M059J (cell line): ENCODE measurements around the gene FNDC3B. TPM values are rescaled to one million over a fixed set of nuclear protein-coding genes. Genes with fewer than 3 reads are reported as not detected.

Source experiments
- DNase-seq: peaks from one replicate; pipeline ENCODE4 v3.0.0-alpha.2; 2012; ENCODE audit warnings: low read depth
- total RNA-seq: library from RNA; depleted of rRNA; stranded (reverse); fragments of >200 nt; shearing (Covaris generic); gene quantifications from 2 replicates; pipeline ENCODE4 v1.2.3, GENCODE V29; 2014

The FNDC3B gene
- total RNA-seq, 1 experiment from 2014 or later, result 79.0 TPM

GRCh38 chr3:172364374-172365027 is 325.1 kb downstream of the FNDC3B start:
- DNase-seq, result no peak

GRCh38 chr3:172365028-172365567 is 325.7 kb downstream of the FNDC3B start:
- no peak for DNase-seq

GRCh38 chr3:172367205-172368105 is 328.1 kb downstream of the FNDC3B start:
- DNase-seq, result peak; percentile 80

DNA sequence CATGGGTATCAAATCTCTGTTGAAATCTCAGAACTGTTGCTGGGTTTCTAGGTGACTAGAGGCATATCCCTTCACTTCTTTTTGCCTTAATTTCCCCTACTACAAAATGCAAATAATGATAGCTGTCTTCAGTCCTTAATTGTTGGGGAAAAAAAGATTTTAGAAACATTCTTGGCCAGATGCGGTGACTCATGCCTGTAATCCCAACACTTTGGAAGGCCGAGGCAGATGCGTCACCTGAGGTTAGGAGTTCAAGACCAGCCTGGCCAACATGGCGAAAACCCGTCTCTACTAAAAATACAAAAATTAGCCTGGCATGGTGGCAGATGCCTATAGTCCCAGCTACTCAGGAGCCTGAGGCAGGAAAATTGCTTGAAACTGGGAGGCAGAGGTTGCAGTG is 329.2 kb downstream of the FNDC3B start:
- DNase-seq, result peak; percentile 61

GRCh38 chr3:172369590-172370259 is 330.3 kb downstream of the FNDC3B start:
- DNase-seq, result no peak

GRCh38 chr3:172370419-172370818 is 331.0 kb downstream of the FNDC3B start:
- no peak for DNase-seq

DNA sequence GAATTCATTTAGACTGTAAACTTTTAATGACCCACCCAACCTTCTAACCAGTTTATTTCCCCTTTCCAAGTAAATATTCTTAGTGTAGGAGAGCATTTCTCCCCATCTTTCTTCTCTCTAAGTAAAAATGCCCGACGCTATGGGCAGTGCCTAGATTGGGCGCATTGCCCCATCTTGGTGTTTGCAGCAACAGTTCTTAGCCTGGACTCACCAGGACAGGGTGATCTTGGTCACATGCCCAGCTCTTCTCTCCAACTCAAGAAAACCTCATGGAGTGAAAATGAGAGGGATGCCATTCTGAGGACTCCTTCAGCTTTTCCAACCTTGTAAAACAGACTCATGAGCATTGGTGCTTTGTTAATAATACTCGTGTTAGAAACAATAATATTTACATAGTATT is 332.2 kb downstream of the FNDC3B start:
- no peak for DNase-seq

GRCh38 chr3:172372895-172373294 is 333.5 kb downstream of the FNDC3B start:
- DNase-seq, result no peak

- DNase-seq, result no peak
These were observed 334.5 kb downstream of the FNDC3B start for GRCh38 chr3:172373912-172374311.

GRCh38 chr3:172375206-172375850 is 335.9 kb downstream of the FNDC3B start:
- DNase-seq, result no peak

- no peak for DNase-seq
These were observed 337.0 kb downstream of the FNDC3B start for GRCh38 chr3:172376402-172376801.

DNA sequence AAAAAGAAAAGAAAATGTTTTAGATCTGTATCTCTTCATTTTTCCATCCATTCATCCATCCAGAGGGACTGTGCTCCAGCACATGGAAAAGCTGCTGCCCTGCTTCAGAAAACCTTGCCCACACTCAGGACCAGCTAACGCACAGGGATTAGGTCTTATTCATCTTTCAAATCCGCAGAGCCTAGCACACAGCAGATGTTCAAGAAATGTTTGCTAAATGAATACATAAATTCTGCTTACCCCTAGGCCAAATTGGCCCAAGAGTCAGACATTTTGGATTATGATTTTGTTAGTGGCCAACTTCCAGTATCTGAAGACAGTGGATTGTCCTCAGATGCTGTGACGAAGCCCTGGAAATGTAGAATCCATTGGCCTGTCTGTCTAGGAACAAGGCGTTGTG is 337.5 kb downstream of the FNDC3B start:
- no peak for DNase-seq

GRCh38 chr3:172378439-172378838 is 339.1 kb downstream of the FNDC3B start:
- no peak for DNase-seq

DNA sequence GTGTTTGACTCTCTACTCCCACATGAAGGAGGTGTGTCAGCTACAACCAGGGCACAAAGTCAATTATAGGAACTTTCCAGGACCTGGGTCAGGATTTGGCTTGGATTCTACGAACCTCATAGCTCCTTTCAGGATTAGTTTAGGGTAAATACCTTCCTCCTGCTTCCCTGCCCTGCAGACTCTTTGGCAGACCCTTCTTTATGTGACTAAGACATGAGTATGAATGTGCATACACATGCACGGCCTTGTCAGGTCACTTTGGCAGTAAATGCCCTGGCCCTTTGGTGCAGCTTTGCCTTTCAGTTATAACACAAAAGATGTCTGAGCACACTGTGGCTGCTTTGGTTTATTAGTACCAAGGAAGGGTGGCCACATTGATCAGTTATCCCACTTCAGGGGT is 340.0 kb downstream of the FNDC3B start:
- DNase-seq, result no peak

GRCh38 chr3:172380632-172381031 is 341.3 kb downstream of the FNDC3B start:
- DNase-seq, result no peak

GRCh38 chr3:172383306-172383796 is 344.0 kb downstream of the FNDC3B start:
- peak; percentile 43 for DNase-seq

DNA sequence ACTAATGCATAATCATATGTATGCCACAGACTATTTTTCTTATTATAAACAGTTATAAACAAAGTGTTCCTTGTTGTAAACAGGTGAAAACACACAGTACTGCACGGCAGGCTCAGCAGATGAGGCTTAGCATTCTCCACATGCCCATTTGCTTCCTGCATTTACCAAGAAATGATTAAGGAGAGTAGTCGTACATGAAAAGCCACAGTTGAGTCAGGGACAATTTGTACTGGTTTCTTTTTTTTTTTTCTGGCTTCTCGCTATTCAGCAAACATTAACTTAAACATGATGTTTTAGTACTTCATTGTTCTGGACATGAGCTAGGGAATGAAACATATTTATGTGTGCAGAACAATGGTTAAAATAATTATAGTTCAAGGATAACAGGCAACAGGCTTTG is 345.5 kb downstream of the FNDC3B start:
- DNase-seq, result no peak

GRCh38 chr3:172387728-172388127 is 348.4 kb downstream of the FNDC3B start:
- DNase-seq, result no peak

GRCh38 chr3:172388412-172389078 is 349.2 kb downstream of the FNDC3B start:
- no peak for DNase-seq

GRCh38 chr3:172390792-172391191 is 351.4 kb downstream of the FNDC3B start:
- no peak for DNase-seq
